ENCODE measurements around the gene ARF6. TPM values are rescaled to one million over a fixed set of nuclear protein-coding genes. Genes with fewer than 3 reads are reported as not detected.

ARF6 gene
- total RNA-seq, 1 experiment from 2014 or later, result 63.2 TPM

DNA sequence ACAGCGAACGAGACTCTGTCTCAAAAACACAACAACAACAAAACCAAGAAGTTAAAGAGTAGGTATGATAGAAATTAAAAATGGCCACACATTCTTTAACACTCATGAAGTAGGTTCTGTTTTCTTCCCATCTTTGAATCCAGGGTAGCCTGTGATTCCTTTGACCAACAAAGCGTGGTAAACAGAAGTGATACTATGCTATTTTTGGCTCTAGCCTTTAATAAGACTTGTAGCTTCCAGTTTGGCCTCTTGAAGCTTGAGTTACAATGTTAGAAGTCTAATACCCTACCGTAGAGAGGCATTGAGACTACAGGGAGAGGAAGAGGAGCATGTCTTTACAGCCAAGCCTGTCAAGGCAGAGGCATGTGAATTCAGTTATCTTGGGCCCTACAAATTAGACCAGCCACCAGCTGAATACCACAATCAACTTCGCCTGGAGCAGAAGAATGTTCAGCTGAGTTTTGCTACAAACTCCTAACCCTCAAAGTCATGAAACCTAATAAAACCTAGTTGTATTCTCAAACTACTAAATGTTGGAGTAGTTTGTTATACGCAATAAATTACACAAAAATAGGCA is 35.4 kb upstream of the ARF6 start:
- no peak for ATAC-seq
- intact Hi-C loops (cut with micrococcal nuclease; ENCODE audit: unreplicated experiment) (no loop called here), in situ Hi-C loops (cut with HindIII; ENCODE audit: low pct_unique_long_range_greater_than_20kb, low sequenced_read_pairs) (no loop called here)
- Histone ChIP-seq H3K27ac (ENCODE audit: low read length) (no peak overlapping the region; the same call in 1 of the 2 replicates), H3K36me3 (ENCODE audit: control insufficient read depth, insufficient read depth, low read length) (no peaks in the 10 kb centered on the region; the same call in 1 of the 2 replicates), H3K27me3 (ENCODE audit: control insufficient read depth, insufficient read depth, low read length) (no peaks in the 10 kb centered on the region), H3K4me3 (ENCODE audit: low read depth in 2 of 2, low read length in 2 of 2) (no peak overlapping the region), H3K4me1 (ENCODE audit: control insufficient read depth, insufficient read depth, low read length) (peaks cover 5% of the 10 kb centered on the region), H3K9me3 (ENCODE audit: control insufficient read depth, insufficient read depth, low read depth, low read length) (no peaks in the 10 kb centered on the region)
- POLR2A ChIA-PET, result no interaction called here
- BruUV-seq (replicated peaks), result no TSS peak
- no peak for DNase-seq (ENCODE audit: low read depth, low spot score)
- TF ChIP-seq, protein P1, sequence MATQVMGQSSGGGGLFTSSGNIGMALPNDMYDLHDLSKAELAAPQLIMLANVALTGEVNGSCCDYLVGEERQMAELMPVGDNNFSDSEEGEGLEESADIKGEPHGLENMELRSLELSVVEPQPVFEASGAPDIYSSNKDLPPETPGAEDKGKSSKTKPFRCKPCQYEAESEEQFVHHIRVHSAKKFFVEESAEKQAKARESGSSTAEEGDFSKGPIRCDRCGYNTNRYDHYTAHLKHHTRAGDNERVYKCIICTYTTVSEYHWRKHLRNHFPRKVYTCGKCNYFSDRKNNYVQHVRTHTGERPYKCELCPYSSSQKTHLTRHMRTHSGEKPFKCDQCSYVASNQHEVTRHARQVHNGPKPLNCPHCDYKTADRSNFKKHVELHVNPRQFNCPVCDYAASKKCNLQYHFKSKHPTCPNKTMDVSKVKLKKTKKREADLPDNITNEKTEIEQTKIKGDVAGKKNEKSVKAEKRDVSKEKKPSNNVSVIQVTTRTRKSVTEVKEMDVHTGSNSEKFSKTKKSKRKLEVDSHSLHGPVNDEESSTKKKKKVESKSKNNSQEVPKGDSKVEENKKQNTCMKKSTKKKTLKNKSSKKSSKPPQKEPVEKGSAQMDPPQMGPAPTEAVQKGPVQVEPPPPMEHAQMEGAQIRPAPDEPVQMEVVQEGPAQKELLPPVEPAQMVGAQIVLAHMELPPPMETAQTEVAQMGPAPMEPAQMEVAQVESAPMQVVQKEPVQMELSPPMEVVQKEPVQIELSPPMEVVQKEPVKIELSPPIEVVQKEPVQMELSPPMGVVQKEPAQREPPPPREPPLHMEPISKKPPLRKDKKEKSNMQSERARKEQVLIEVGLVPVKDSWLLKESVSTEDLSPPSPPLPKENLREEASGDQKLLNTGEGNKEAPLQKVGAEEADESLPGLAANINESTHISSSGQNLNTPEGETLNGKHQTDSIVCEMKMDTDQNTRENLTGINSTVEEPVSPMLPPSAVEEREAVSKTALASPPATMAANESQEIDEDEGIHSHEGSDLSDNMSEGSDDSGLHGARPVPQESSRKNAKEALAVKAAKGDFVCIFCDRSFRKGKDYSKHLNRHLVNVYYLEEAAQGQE (IDR thresholded peaks at IDR 0.05; ENCODE audit: insufficient read depth in 1 of 2, low read depth in 2 of 2, low read length in 1 of 2), result no peak
- TF ChIP-seq TCF7L2 (IDR thresholded peaks at IDR 0.05; ENCODE audit: low read depth, low read length), result no peak
- CTCF ChIA-PET, result no interaction called here

DNA sequence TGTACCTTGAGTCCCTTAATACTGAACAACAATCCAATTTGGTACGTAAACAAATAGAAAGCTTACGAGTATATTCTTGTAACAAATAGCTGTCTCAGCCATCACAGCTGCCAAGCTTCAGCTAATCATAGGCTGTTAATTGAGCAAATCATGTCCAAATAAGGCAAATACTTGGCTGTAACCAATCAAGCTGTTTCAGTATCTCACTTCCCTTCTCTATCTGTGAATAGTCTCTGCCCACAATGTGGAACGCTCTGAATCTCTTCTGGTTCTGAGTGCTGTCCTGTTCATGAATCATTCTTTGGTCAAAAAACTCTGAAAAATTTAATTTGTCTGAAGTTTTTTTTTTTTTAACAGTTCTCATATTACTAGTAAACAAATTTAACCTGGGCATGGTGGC is 34.5 kb upstream of the ARF6 start:
- no TSS peak for BruUV-seq (replicated peaks)
- no peak for TF ChIP-seq TCF7L2 (IDR thresholded peaks at IDR 0.05; ENCODE audit: low read depth, low read length)
- TF ChIP-seq POLR2AphosphoS5 (IDR thresholded peaks at IDR 0.05; ENCODE audit: low read depth, low read length), result no peak
- no peak for TF ChIP-seq SIN3A (IDR thresholded peaks at IDR 0.05; ENCODE audit: borderline replicate concordance, insufficient read depth, low read depth, low read length)
- TF ChIP-seq, protein P1 (IDR thresholded peaks at IDR 0.05; ENCODE audit: insufficient read depth in 1 of 2, low read depth in 2 of 2, low read length in 1 of 2), result no peak
- TF ChIP-seq, protein P2, sequence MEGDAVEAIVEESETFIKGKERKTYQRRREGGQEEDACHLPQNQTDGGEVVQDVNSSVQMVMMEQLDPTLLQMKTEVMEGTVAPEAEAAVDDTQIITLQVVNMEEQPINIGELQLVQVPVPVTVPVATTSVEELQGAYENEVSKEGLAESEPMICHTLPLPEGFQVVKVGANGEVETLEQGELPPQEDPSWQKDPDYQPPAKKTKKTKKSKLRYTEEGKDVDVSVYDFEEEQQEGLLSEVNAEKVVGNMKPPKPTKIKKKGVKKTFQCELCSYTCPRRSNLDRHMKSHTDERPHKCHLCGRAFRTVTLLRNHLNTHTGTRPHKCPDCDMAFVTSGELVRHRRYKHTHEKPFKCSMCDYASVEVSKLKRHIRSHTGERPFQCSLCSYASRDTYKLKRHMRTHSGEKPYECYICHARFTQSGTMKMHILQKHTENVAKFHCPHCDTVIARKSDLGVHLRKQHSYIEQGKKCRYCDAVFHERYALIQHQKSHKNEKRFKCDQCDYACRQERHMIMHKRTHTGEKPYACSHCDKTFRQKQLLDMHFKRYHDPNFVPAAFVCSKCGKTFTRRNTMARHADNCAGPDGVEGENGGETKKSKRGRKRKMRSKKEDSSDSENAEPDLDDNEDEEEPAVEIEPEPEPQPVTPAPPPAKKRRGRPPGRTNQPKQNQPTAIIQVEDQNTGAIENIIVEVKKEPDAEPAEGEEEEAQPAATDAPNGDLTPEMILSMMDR (IDR thresholded peaks at IDR 0.05), result no peak
- no peak overlapping the region for H3K4me3 ChIP-seq (ENCODE audit: low read depth in 2 of 2, low read length in 2 of 2)
- peaks cover 3% of the 10 kb centered on the region; the same call in 1 of the 2 replicates for H3K36me3 ChIP-seq (ENCODE audit: control insufficient read depth, insufficient read depth, low read length)
- in situ Hi-C loops (cut with HindIII; ENCODE audit: low pct_unique_long_range_greater_than_20kb, low sequenced_read_pairs), result no loop called here
- peaks cover 5% of the 10 kb centered on the region for H3K4me1 ChIP-seq (ENCODE audit: control insufficient read depth, insufficient read depth, low read length)
- ATAC-seq, result no peak
- ChIA-PET POLR2A (interaction anchor here (0.7 kb wide), 1 partner anchor 112 kb away, joined by 3 read pairs; no protein-coding TSS in a partner anchor), CTCF (interaction anchor here (0.6 to 0.7 kb wide), 2 partner anchors 8 to 165 kb away, joined by 3 read pairs; no protein-coding TSS in a partner anchor)
- intact Hi-C loops (cut with micrococcal nuclease; ENCODE audit: unreplicated experiment), result no loop called here
- H3K27me3 ChIP-seq (ENCODE audit: control insufficient read depth, insufficient read depth, low read length), result no peaks in the 10 kb centered on the region
- 0 out of 2 replicates have a peak overlapping the region, but pooled peaks have one; percentile 34 for H3K27ac ChIP-seq (ENCODE audit: low read length)
- DNase-seq (ENCODE audit: low read depth, low spot score), result no peak
- H3K9me3 ChIP-seq (ENCODE audit: control insufficient read depth, insufficient read depth, low read depth, low read length), result no peaks in the 10 kb centered on the region

All from Panc1 (cell line).